Right lung (tissue), 5 donors: ENCODE measurements around the gene COL25A1. TPM values are rescaled to one million over a fixed set of nuclear protein-coding genes. Genes with fewer than 3 reads are reported as not detected.
"Not testable (repeated sequence)": the region's sequence is repeated elsewhere in the genome, so short reads cannot be mapped to it uniquely, and the experiment has no call there.

Experiments
- DNase-seq, 2 donors: peaks; one replicate each; pipeline ENCODE4 v3.0.0-alpha.2; 2013
- polyA plus RNA-seq, 5 donors: library from polyadenylated mRNA; unstranded; fragments of 120-200 nt; gene quantifications; one replicate each; pipeline versions ENCODE4 v1.2.1 to v1.2.3, GENCODE V29; 2013; ENCODE audit warnings: inconsistent platforms in 1 of 5, low replicate concordance in 1 of 5; ENCODE audit not compliant: insufficient read length in 5 of 5, insufficient read depth in 1 of 5

COL25A1 gene
- polyA plus RNA-seq, 5 donors = 1.3 to 2.6 (median 1.6) TPM

DNA sequence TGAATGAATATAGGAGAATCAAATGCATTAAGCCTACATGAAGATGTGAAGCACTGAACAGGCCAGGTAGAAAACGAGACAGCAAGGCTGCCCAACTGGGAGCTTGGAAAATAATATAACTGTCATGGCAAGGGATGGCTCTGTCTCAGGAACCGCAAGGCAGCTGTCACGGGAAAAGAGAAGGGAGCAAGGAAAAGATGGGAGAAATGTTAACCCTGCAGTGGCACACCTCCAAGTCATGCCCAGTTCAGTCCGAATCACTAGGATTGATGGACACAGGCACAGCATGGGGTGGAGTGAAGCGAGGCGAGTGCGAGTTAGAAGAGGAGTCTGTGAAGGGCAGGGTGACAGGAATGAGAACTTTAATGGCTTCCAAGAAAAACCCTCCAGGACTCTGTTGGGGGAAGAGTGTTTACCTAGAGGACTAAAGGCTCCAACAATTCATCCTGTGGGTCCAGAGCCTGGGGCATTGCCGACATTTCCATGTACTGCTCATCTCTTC is 395.5 kb downstream of the COL25A1 start:
- no peak for DNase-seq

- DNase-seq = no peak
These were observed 396.5 kb downstream of the COL25A1 start for GRCh38 chr4:108906006-108906405.

DNA sequence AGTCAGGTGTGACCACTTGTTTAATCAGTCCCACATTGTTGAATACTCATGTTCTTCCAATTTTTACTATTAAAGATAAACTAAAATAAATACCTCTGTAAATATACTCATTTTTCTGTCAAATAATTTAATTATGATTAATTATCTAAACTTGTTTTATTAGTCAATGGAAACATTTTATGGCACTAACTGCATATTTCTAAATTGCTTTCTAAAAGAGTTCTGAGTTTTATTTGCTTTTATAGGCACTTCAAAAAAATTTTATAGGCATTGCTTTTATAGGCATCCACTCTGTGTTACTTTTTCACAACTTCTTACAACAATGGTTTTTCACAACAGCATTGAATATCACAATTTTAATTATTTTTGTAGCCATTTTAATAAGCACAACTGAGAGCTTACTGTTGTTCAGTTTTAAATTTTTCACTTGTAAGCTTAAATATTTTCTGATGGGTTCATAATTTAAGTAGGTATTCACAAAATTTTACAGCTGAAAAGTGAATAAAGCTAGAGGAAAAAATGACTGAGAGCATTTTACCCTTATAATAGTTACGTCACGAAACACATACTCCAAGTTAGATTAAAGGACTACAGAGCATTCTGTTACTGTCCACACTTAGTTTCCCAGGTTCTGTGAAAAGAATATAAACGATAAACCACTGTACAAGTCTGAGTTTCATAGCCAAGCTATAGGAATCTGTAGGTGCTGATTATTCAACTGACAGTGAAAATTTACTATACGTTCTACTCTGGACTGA is 398.8 kb downstream of the COL25A1 start:
- no peak for DNase-seq

DNA sequence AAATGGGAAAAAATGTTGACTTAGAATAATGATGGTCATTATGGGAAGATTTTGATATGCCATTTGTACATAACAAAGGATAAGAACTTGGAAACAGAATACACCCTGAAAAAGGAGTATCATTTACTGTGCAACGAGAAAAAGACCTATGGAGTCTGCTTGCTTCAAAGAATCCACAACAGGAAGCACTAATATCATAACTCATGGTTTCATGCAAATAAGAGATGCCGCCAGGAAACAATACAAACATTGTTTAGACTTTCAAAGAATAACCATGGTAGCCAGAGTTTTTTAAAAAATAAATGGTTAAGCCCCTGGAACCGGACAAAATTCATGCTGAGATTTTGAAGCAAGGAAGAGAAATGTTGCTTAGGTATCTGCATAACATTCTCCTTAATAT is 399.7 kb downstream of the COL25A1 start:
- DNase-seq = no peak

DNA sequence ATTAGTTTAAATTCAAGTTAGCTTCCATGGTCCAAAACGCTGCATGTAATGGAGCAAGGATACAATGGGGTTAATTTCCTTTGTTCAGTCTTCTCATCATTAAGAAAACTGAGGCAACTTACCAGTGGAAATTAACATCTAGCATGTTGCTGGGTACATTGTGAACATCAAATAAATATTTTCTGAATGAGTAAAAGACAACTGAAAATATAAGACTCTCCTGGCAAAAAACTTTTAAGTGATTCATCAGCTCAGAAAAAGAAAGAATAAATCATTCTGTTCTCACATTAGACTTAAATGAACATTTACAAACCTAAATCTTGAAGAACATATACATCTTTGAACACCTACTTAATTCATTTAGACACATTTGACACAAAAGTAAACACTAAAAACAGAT is 401.2 kb downstream of the COL25A1 start:
- no peak for DNase-seq

DNA sequence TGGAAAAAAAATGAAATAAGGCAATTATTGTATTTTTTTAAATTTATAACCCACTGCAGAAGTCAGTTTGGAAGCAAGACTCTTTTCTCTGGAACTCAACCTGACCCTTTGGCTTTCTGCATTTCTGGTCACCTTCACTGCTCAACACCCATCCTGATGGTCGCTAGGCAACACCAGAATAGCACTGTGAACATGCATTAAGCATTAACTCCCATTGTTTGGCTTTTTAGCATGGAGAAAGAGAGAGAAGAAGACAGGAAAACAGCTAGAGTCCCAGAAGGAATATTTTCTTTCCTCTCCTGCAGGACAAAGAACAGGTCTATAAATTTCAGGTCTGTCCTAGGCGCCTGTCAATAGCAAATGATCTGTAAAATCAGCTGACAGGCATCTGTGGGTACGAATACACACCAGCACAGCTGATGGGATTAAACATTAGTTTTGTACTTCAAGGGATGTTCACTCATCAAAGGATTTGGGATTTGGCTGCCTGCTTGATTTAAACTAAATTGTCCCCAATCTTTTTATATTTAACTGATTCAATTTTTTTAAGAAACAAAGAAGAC is 402.4 kb downstream of the COL25A1 start:
- DNase-seq = no peak

- no peak for DNase-seq
These were observed 409.0 kb downstream of the COL25A1 start for GRCh38 chr4:108893468-108893867.

- peak; percentile 6 to 7 for DNase-seq
These were observed 410.4 kb downstream of the COL25A1 start for GRCh38 chr4:108891896-108892590.

DNA sequence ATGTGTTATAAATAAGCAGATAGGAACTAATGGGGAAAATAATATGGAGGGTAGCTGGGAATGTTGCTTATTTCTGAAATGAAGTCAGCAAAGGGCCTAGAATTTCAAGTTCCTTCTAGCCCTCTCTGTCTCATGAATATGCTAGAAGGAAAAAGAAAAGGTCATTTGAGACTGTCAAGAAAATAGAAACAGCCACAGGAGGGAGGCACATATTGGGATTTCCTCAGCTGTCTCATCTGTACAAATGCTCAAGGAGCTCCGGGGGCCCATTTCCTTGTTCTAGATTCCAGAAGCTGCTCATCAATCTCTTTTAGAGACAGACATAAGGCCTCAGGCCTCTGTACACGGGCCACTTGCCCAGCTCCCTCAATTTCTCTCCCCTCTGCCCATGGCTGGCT is 412.0 kb downstream of the COL25A1 start:
- no peak for DNase-seq

GRCh38 chr4:108889696-108890483 is 412.6 kb downstream of the COL25A1 start:
- DNase-seq = no peak

DNA sequence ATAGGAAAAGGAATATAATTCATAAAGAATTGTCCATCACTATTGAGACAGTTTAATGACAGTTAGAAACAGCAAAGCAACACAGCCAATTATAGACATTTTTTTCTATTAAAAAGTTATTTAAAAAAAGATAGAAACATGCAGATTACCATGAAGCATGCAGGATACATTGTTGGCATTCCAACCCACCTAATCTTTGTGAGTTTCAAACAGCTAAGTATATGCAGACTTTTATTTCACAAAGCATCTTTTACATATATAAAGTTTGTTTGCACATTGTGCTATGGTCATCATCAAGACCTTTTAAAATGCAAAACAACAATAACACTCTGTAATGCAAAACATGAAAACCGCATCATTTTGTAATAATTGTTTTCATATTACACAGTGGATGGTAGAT is 413.7 kb downstream of the COL25A1 start:
- DNase-seq = no peak

DNA sequence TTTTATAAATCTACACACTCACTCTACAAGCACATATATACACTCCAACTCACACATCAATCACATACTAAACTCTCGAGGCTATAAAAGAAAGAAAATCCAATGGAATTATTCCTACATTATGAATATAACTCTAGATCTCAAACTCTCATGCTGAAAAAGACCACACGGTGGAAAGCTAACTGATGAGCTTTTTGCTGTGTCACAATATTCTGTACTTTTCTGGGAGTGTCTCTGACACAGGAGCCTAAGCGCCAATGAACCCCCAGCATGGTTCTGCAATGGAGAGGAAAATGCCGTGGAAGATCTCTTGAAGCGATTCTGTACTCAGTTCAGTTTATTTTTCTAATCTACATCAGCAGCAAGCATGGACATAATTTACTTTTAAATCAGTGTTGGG is 415.4 kb downstream of the COL25A1 start:
- DNase-seq = no peak

DNA sequence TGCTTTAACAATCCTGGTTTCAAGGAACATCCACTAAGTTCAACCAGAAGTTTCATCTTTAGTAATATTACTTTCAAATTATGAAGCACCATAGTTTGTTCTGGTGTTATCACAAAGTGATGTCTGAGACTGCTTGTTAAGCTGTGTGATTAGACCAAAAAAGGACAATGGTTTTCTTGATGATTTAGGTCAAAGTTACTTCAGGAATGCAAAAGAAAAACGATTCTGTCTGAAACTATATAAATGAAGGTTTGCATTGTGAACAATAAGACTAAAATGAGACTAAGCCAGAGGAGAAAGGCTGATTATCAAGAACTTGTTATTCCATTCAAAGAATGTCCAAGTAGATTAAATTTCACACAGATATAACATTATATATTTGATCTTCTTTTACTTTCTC is 417.2 kb downstream of the COL25A1 start:
- DNase-seq = no peak

DNA sequence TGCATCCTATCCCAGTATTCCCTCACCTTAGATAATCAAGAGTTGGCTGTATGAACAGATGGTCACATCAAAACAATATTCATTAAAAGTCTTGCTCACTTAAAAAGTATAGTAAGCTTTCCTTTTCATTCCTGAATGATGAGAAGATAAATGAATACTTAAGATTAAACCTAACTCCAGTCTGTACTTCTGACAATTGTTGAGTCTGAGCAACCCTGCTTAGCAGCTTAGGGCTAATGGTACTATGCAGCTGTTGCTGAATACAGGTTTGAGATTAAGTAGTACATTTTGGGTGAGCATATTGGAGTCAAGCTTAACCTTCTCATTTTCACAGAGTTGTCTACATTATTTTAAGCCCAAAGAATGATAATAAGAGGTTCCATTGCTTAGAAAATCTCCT is 417.9 kb downstream of the COL25A1 start:
- DNase-seq = no peak

DNA sequence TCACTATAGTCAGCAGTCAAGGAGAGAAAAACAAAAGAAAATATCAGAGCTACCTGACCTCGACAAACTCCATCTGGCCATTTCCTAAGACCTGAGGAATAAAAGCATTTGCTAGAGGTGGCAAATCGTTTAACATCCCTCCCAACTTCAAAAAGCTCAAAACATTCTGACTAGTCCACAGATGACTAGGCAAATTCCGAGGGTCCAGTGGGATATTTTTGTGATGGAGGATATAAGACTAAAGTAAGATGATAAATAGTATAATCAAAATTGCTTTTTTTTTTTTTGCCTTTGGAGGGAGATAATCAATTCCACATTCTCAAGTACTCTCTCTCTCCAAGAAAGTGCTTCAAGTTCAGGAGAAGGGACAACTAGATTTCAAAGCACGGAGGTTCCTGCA is 420.5 kb downstream of the COL25A1 start:
- DNase-seq = no peak

DNA sequence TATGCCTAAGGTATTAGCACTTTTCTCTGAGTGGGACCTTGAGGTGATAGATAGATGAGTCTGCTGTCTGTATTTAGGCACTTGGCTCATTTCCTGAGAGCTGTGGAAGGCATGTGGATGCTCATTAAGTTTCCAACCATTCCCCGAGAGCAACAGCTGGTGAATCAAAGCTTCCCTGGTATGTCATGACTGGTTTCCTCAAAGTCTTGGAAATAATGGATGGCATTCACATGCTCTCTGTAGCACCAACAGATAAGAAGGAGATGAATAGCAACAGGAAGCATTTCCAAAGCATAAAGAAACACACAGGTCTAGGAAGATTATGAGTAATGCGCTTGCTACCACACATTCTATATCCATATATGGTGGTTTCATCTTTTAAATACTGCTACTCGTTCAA is 421.3 kb downstream of the COL25A1 start:
- no peak for DNase-seq

DNA sequence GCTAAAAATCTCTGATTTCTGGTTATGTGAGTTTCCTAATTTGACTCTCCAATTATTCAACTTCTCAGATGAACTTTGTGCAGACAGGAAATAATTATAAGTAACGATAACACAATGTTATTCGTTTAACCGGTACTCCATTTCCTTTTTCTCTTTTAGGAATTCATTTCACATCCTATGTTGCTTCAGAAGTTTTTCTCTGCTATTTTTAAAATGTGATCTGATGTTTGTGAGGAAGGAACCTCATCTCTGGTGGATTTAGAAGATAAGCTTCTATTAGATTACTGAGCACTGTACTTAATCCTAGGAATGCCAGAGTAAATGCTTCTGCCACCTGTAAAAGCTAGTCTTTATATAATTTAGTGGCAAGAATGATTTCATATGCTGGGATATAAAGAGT is 423.7 kb downstream of the COL25A1 start:
- no peak for DNase-seq

DNA sequence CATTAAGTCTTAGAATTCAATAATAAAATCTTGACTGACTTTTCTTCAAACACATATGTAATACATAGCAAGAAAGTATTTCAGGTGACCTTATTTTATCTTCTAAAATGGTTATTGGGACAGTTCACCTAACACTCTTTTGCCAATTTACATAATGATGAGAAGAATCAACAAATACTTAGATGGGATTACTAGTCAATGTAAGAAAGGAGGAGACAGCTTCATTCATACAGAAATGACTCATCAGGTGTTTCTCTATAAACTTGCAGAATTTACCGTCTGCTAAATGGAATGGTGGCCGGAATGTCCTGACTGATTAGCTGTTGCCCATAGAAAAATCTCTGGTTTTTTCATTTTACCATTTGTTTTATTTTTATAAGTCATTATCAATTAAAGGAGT is 424.6 kb downstream of the COL25A1 start:
- DNase-seq = no peak

GRCh38 chr4:108874806-108875205 is 427.7 kb downstream of the COL25A1 start:
- no peak for DNase-seq

- DNase-seq = not testable (repeated sequence)
These were observed 432.5 kb downstream of the COL25A1 start for GRCh38 chr4:108869970-108870369.

- no peak for DNase-seq
These were observed 433.7 kb downstream of the COL25A1 start for GRCh38 chr4:108868606-108869227.

DNA sequence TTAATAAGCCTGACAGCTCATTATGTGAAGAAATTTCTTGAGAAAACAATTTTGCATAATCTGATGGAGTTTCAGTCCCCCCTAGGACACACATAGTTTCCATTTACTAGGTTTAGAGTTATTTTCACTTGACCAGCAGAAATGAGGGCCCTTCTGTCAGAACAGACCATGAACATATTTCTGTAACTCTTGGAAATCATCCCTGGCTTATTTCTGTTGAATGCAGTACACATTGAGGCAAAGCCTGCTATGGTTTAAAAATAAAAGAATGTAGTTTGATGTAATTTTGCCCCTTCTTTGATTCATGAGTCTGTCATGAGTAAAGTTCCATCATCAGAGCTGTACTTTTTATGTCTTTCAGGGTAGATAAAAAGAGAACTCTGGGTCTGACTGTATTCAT is 435.0 kb downstream of the COL25A1 start:
- DNase-seq = no peak
